Measurements from ENCODE around the gene PTCRA. TPM values are rescaled to one million over a fixed set of nuclear protein-coding genes. Genes with fewer than 3 reads are reported as not detected.

PTCRA gene
- total RNA-seq, 4 donors from 2014 or later, result not detected

- Histone ChIP-seq H3K9me3 (no peaks in the 10 kb centered on the region), H3K27ac (no peak overlapping the region), H3K4me3 (no peak overlapping the region), H3K36me3 (no peaks in the 10 kb centered on the region), H3K4me1 (peaks cover 7% of the 10 kb centered on the region), H3K27me3 (peaks cover 5% of the 10 kb centered on the region)
- 83% methylated on average over 2 of the region's 2 CpGs for WGBS
- TF ChIP-seq EP300 (IDR thresholded peaks at IDR 0.05), result no peak
- TF ChIP-seq CTCF (IDR thresholded peaks at IDR 0.05), result no peak
- TF ChIP-seq POLR2A (IDR thresholded peaks at IDR 0.05), result no peak
- no peak for TF ChIP-seq POLR2AphosphoS5 (IDR thresholded peaks at IDR 0.05)
- no peak for DNase-seq (ENCODE audit: low spot score in 2 of 2)
Observed at GRCh38 chr6:42923666-42924065, 7.8 kb downstream of the PTCRA start.

- Histone ChIP-seq H3K9me3 (no peaks in the 10 kb centered on the region), H3K4me3 (no peak overlapping the region), H3K4me1 (peaks cover 16% of the 10 kb centered on the region), H3K27me3 (peaks cover 5% of the 10 kb centered on the region), H3K27ac (no peak overlapping the region), H3K36me3 (no peaks in the 10 kb centered on the region)
- WGBS, result 53% methylated on average over 20 of the region's 23 CpGs
- DNase-seq (ENCODE audit: low spot score in 2 of 2), result no peak
- no peak for TF ChIP-seq CTCF (IDR thresholded peaks at IDR 0.05)
- TF ChIP-seq EP300 (IDR thresholded peaks at IDR 0.05), result no peak
- TF ChIP-seq POLR2AphosphoS5 (IDR thresholded peaks at IDR 0.05), result no peak
- TF ChIP-seq POLR2A (IDR thresholded peaks at IDR 0.05), result no peak
Observed at GRCh38 chr6:42925248-42925857, 9.5 kb downstream of the PTCRA start.

GRCh38 chr6:42928986-42929820 is 13.3 kb downstream of the PTCRA start, which contains the start of gene CNPY3:
Gene CNPY3, plus strand, starts transcription at chr6:42929480. Its CDS starts 91 bp downstream, at chr6:42929571.
- Histone ChIP-seq H3K4me1 (peaks cover 46% of the 10 kb centered on the region), H3K9me3 (no peaks in the 10 kb centered on the region), H3K36me3 (peaks cover 1% of the 10 kb centered on the region), H3K27me3 (peaks cover 5% of the 10 kb centered on the region), H3K27ac (peak within 1 kb of the TSS; percentile 94), H3K4me3 (peak within 1 kb of the TSS; percentile 91)
- peak; percentile 97 for DNase-seq (ENCODE audit: low spot score in 2 of 2)
- WGBS, result under 1% methylated on average over 46 of the region's 63 CpGs
- TF ChIP-seq CTCF (IDR thresholded peaks at IDR 0.05), result no peak
- TF ChIP-seq POLR2A (IDR thresholded peaks at IDR 0.05), result peak in 1 of 2 donors; percentile 38
- no peak for TF ChIP-seq EP300 (IDR thresholded peaks at IDR 0.05)
- TF ChIP-seq POLR2AphosphoS5 (IDR thresholded peaks at IDR 0.05), result peak in 2 of 3 donors; percentile 46 to 52

- peaks cover 46% of the 10 kb centered on the region for H3K4me1 ChIP-seq
- under 1% methylated on average over 16 of the region's 16 CpGs for WGBS
- DNase-seq (ENCODE audit: low spot score in 2 of 2), result no peak
Observed at GRCh38 chr6:42929821-42930360, 14.0 kb downstream of the PTCRA start.

More at GRCh38 chr6:42929821-42930360, 14.0 kb downstream of the PTCRA start:
- peak overlapping the region; percentile 94 for H3K27ac ChIP-seq
- peak overlapping the region; percentile 91 for H3K4me3 ChIP-seq
- TF ChIP-seq EP300 (IDR thresholded peaks at IDR 0.05) (no peak), POLR2AphosphoS5 (IDR thresholded peaks at IDR 0.05) (no peak), CTCF (IDR thresholded peaks at IDR 0.05) (no peak), POLR2A (IDR thresholded peaks at IDR 0.05) (no peak)
- H3K27me3 ChIP-seq, result peaks cover 5% of the 10 kb centered on the region
- peaks cover 7% of the 10 kb centered on the region for H3K36me3 ChIP-seq
- H3K9me3 ChIP-seq, result no peaks in the 10 kb centered on the region

All from suprapubic skin (tissue), 4 donors.